Activated naive CD8-positive, alpha-beta T cell treated with anti-CD3 and anti-CD28 coated beads for 36 hours (primary cell): ENCODE measurements around the gene MCC. TPM values are rescaled to one million over a fixed set of nuclear protein-coding genes. Genes with fewer than 3 reads are reported as not detected.

Source experiments
- DNase-seq: peaks from one replicate; pipeline ENCODE4 v3.0.0; 2021
- H3K27ac Mint-ChIP-seq: one replicate; pipeline ENCODE4 v1.8.0; 2022; ENCODE audit warnings: mild to moderate bottlenecking, moderate library complexity, mixed read lengths
- H3K27me3 Mint-ChIP-seq: one replicate; pipeline ENCODE4 v1.8.0; 2022; ENCODE audit warnings: mild to moderate bottlenecking, mixed read lengths
- H3K36me3 Mint-ChIP-seq: one replicate; pipeline ENCODE4 v1.8.0; 2021; ENCODE audit warnings: mild to moderate bottlenecking, mixed read lengths
- H3K4me1 Mint-ChIP-seq: one replicate; pipeline ENCODE4 v1.8.0; 2021; ENCODE audit warnings: mixed read lengths
- H3K4me3 Mint-ChIP-seq: one replicate; pipeline ENCODE4 v1.8.0; 2022; ENCODE audit warnings: mild to moderate bottlenecking, moderate library complexity, mixed read lengths
- H3K9me3 Mint-ChIP-seq: one replicate; pipeline ENCODE4 v1.8.0; 2022; ENCODE audit warnings: mixed read lengths
- total RNA-seq, 2 experiments: library from RNA; stranded (reverse); gene quantifications; one replicate each; pipeline ENCODE4 v1.2.3, GENCODE V29; 2021

MCC gene
- total RNA-seq, 2 experiments from 2014 or later: 2.4 to 2.9 TPM

GRCh38 chr5:113153512-113154097 is 334.6 kb downstream of the MCC start:
- Mint-ChIP-seq H3K27ac (no peak overlapping the region), H3K27me3 (no peaks in the 10 kb centered on the region), H3K9me3 (no peaks in the 10 kb centered on the region), H3K4me1 (no peaks in the 10 kb centered on the region), H3K36me3 (no peaks in the 10 kb centered on the region), H3K4me3 (no peak overlapping the region)
- DNase-seq: no peak

DNA sequence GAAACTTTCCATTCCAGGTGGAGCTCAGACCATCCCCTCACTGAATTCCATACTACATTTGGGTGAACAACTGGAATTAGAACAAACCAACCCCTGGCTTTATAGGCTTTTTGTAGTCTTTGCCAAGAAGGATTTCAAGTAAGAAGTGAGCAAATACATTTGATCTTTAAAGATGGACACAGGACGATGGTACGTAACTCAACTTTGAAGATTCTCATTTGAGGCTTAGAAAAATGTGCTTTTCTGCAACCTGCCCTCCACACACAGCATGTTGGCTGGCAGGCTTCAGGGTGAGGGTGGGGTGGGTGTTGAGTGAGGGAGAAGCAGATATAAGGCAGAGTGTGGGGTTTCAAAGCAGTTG is 335.9 kb downstream of the MCC start:
- no peak for DNase-seq
- no peak overlapping the region for H3K4me3 Mint-ChIP-seq
- no peaks in the 10 kb centered on the region for H3K9me3 Mint-ChIP-seq
- H3K36me3 Mint-ChIP-seq: no peaks in the 10 kb centered on the region
- no peaks in the 10 kb centered on the region for H3K27me3 Mint-ChIP-seq
- no peak overlapping the region for H3K27ac Mint-ChIP-seq
- no peaks in the 10 kb centered on the region for H3K4me1 Mint-ChIP-seq

DNA sequence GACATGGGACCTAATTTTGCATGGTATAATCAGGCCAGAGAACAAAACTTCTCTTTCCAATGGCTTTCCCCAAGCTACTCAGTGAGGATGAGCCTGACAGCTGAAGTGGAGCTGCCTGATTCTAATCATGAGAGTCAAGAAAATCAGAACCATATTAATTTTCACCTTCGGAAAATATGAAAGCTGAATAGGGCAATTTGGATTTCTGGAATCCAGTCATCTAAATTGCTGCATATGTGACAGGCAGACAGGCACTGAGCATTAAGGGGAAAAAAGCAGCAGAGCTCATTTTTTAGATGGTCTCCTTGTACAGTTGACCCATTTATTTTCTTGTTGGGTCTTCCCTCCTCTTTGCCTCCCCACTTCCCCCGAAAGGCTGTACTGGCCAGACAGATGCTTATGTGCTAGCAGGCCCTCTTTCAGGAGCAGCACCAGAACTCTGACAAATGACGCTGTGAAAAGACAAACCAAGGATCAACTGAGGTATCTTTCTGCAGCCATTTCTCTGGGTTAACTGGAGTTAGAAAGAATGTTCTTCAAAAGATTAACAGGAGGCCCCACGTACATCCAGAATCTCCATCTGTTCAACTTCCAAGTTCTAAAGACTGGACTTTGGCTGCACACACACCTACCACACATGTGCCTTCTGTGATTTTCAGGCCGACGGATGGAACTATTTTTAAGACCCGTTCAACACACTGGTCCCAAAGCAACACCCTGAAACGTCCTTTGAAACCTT is 336.4 kb downstream of the MCC start:
- H3K36me3 Mint-ChIP-seq: no peaks in the 10 kb centered on the region
- no peaks in the 10 kb centered on the region for H3K27me3 Mint-ChIP-seq
- no peak for DNase-seq
- no peak overlapping the region for H3K27ac Mint-ChIP-seq
- no peak overlapping the region for H3K4me3 Mint-ChIP-seq
- no peaks in the 10 kb centered on the region for H3K4me1 Mint-ChIP-seq
- no peaks in the 10 kb centered on the region for H3K9me3 Mint-ChIP-seq

DNA sequence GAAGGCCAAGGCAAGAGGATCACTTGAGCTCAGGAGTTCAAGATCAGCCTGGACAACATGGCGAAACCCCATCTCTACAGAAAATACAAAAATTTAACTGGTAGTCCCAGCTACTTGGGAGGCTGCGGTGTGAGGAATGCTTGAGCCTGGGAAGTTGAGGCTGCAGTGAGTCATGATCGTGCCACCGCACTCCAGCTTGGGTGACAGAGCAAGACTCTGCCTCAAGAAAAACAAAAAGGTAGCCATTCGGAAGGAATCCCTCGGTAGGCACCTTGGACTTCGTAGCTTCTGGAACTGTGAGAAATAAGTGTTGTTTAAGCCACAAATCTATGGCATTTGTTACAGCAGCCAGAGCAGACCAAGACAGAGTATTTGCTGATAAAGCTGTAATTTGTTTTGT is 337.4 kb downstream of the MCC start:
- no peaks in the 10 kb centered on the region for H3K9me3 Mint-ChIP-seq
- no peaks in the 10 kb centered on the region for H3K36me3 Mint-ChIP-seq
- H3K27ac Mint-ChIP-seq: no peak overlapping the region
- H3K4me1 Mint-ChIP-seq: no peaks in the 10 kb centered on the region
- no peaks in the 10 kb centered on the region for H3K27me3 Mint-ChIP-seq
- no peak for DNase-seq
- no peak overlapping the region for H3K4me3 Mint-ChIP-seq

DNA sequence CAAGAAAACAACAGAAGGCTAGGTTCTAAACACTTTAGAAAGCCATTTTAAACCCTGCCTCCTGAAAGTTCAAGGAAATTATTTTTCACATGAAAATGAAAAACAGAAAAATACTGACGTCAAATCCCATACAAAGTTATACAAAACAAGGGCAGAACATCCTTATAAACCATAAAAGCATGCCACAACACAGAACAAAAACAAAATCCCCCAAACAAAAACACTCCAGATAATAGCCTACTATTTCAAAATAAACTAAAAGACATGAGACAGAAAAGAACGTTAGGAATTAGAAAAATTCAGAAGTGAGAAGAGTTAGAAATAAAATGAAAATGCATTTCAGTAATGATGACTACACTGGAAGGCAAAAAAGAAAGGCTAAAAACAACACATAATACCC is 338.0 kb downstream of the MCC start:
- Mint-ChIP-seq H3K27ac (no peak overlapping the region), H3K4me3 (no peak overlapping the region), H3K36me3 (no peaks in the 10 kb centered on the region), H3K27me3 (no peaks in the 10 kb centered on the region), H3K9me3 (no peaks in the 10 kb centered on the region), H3K4me1 (no peaks in the 10 kb centered on the region)
- DNase-seq: no peak

GRCh38 chr5:113147537-113147936 is 340.7 kb downstream of the MCC start:
- Mint-ChIP-seq H3K4me1 (no peaks in the 10 kb centered on the region), H3K27ac (no peak overlapping the region), H3K27me3 (no peaks in the 10 kb centered on the region), H3K9me3 (no peaks in the 10 kb centered on the region), H3K36me3 (no peaks in the 10 kb centered on the region), H3K4me3 (no peak overlapping the region)
- DNase-seq: no peak

DNA sequence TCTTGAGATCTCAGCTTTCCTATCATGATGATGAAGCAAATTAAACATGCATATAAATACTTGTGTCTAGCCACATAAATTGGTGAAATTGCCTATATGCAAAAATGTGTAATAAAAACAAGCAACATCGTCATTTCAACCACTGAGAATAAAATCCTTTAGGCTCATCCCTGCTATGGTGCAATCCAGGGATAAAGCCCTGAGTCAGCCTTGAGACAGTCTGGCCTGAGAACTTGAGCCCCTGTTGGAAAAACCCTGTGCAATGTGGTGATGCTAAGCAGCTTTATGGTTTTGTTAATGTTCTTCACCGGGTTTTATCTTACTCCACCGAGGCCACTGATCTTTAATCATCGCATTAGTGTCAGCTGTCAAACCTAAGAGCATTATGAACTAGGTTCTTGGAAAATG is 341.1 kb downstream of the MCC start:
- H3K9me3 Mint-ChIP-seq: no peaks in the 10 kb centered on the region
- H3K27ac Mint-ChIP-seq: no peak overlapping the region
- no peaks in the 10 kb centered on the region for H3K36me3 Mint-ChIP-seq
- H3K4me1 Mint-ChIP-seq: no peaks in the 10 kb centered on the region
- H3K27me3 Mint-ChIP-seq: no peaks in the 10 kb centered on the region
- H3K4me3 Mint-ChIP-seq: no peak overlapping the region
- no peak for DNase-seq

GRCh38 chr5:113145757-113146387 is 342.4 kb downstream of the MCC start:
- Mint-ChIP-seq H3K4me1 (no peaks in the 10 kb centered on the region), H3K27ac (no peak overlapping the region), H3K9me3 (no peaks in the 10 kb centered on the region), H3K36me3 (no peaks in the 10 kb centered on the region), H3K4me3 (no peak overlapping the region), H3K27me3 (no peaks in the 10 kb centered on the region)
- no peak for DNase-seq

GRCh38 chr5:113142186-113142585 is 346.1 kb downstream of the MCC start:
- Mint-ChIP-seq H3K27ac (no peak overlapping the region), H3K9me3 (no peaks in the 10 kb centered on the region), H3K36me3 (no peaks in the 10 kb centered on the region), H3K4me1 (no peaks in the 10 kb centered on the region), H3K4me3 (no peak overlapping the region), H3K27me3 (peaks cover 7% of the 10 kb centered on the region)
- DNase-seq: no peak

DNA sequence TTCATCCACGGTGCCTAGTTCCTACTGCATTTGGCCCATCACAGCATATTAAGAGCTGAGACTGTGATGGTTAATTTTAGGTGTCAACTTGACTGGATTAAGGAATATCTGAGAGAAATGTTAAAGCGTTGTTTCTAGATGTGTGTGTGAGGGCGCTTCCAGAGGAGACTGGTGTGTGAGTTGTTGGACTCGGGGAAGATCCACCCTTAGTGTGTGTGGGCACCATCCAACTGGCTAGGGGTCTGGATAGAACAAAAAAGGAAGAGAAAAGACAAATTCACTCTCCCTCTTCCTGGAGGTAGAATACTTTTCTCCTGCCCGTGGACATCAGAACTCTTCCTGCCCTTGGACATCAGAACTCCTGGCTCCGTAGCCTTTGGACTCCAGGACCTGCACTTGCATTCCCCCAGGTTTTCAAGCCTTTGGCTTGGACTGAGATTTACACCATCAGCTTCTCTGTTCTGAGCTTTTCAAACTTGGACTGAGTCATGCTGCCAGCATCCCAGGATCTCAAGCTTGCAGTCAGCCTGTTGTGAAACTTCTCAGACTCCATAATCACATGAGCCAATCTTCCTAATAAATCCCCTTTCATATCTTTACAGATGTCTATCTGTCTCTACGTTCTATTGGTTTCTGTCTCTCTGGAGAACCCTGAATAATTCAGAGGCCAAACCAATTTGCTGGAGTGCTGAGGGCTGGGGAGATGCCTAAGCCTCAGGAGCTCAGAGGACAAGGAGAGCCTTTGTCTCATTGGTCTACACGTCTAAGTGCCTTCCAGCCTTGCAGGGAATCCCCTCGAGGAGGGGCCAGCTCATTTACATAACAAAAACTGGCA is 347.2 kb downstream of the MCC start:
- no peak overlapping the region for H3K4me3 Mint-ChIP-seq
- no peaks in the 10 kb centered on the region for H3K36me3 Mint-ChIP-seq
- peaks cover 7% of the 10 kb centered on the region for H3K27me3 Mint-ChIP-seq
- DNase-seq: no peak
- no peak overlapping the region for H3K27ac Mint-ChIP-seq
- no peaks in the 10 kb centered on the region for H3K9me3 Mint-ChIP-seq
- H3K4me1 Mint-ChIP-seq: no peaks in the 10 kb centered on the region

- no peak for DNase-seq
- H3K27me3 Mint-ChIP-seq: no peaks in the 10 kb centered on the region
- peaks cover 3% of the 10 kb centered on the region for H3K36me3 Mint-ChIP-seq
- no peaks in the 10 kb centered on the region for H3K9me3 Mint-ChIP-seq
- no peak overlapping the region for H3K27ac Mint-ChIP-seq
- H3K4me1 Mint-ChIP-seq: no peaks in the 10 kb centered on the region
- no peak overlapping the region for H3K4me3 Mint-ChIP-seq
These were observed 354.9 kb downstream of the MCC start for GRCh38 chr5:113133211-113133975.

DNA sequence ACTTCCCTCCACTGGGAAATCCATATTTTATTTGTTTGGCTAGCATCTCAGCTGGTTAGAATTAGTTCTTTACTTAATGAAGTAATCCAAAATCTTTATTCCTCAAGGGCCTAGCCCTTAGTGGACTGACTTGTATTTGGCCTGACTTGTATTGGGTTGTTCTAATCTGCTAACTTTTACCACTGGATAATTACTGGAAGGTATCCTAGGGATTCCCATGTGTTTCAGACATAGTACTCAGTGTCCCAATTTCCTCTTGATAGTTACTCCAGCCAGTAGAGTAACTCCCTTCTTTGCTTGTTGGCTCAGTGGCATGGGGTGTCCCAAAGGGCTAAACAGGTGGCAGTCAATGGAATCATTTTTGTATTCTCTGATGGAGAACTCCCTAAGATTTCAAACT is 355.7 kb downstream of the MCC start:
- Mint-ChIP-seq H3K36me3 (peaks cover 3% of the 10 kb centered on the region), H3K4me3 (no peak overlapping the region), H3K27ac (no peak overlapping the region), H3K4me1 (no peaks in the 10 kb centered on the region), H3K9me3 (no peaks in the 10 kb centered on the region), H3K27me3 (no peaks in the 10 kb centered on the region)
- DNase-seq: no peak

- DNase-seq: no peak
These were observed 359.5 kb downstream of the MCC start for GRCh38 chr5:113128641-113129330.

DNA sequence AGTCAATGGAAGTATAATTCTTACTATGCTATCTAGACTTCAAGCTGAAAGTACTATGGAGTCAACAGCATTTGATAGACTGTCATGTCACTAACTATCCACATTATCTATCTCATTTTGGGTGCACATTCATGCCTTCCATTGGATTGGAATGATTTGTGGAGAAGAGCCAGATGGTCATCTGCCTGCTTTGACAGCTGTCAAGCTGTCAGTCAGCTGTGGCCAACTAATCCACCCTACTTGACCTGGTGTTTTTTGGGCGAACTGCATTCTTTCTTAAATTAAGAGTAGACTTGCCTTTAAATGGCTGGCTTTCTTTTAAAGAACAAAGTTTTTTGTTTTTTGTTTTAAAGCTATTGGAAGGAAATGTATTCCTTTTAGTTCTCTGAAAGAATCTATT is 360.2 kb downstream of the MCC start:
- H3K27ac Mint-ChIP-seq: no peak overlapping the region
- no peaks in the 10 kb centered on the region for H3K27me3 Mint-ChIP-seq
- H3K4me1 Mint-ChIP-seq: no peaks in the 10 kb centered on the region
- no peak overlapping the region for H3K4me3 Mint-ChIP-seq
- no peak for DNase-seq
- H3K9me3 Mint-ChIP-seq: peaks cover 5% of the 10 kb centered on the region
- peaks cover 3% of the 10 kb centered on the region for H3K36me3 Mint-ChIP-seq

More at GRCh38 chr5:113128641-113129330, 359.5 kb downstream of the MCC start:
- H3K9me3 Mint-ChIP-seq: peaks cover 5% of the 10 kb centered on the region
- H3K4me1 Mint-ChIP-seq: no peaks in the 10 kb centered on the region
- H3K27ac Mint-ChIP-seq: no peak overlapping the region
- peaks cover 3% of the 10 kb centered on the region for H3K36me3 Mint-ChIP-seq
- H3K4me3 Mint-ChIP-seq: no peak overlapping the region
- no peaks in the 10 kb centered on the region for H3K27me3 Mint-ChIP-seq
